HepG2 (cell line): ENCODE data around the gene NEDD4L. TPM values are rescaled to one million over a fixed set of nuclear protein-coding genes. Genes with fewer than 3 reads are reported as not detected.

Experiments used
- ATM ChIP-seq: fragments of 450-650 bp; IDR thresholded peaks from 2 replicates; pipeline ENCODE4 v1.7.1; 2017; ENCODE audit warnings: mild to moderate bottlenecking, borderline replicate concordance
- CBX5 ChIP-seq: sonication (generic); formaldehyde crosslinking; IDR thresholded peaks from 2 replicates; pipeline ENCODE4 v1.4.0; 2020; ENCODE audit warnings: missing genetic modification reagents, borderline replicate concordance
- CCDC6 ChIP-seq: sonication (generic); formaldehyde crosslinking; IDR thresholded peaks from 2 replicates; pipeline ENCODE4 v1.8.1; 2022; ENCODE audit warnings: mild to moderate bottlenecking, missing genetic modification reagents, moderate library complexity
- EEA1 ChIP-seq: sonication (generic); formaldehyde crosslinking; IDR thresholded peaks from 2 replicates; pipeline ENCODE4 v1.5.1; 2020; ENCODE audit warnings: mild to moderate bottlenecking, missing genetic modification reagents, borderline replicate concordance
- ERF ChIP-seq: IDR thresholded peaks from 2 replicates; pipeline ENCODE4 v1.6.1; 2018; ENCODE audit warnings: missing biosample characterization, missing genetic modification reagents
- FOSL2 ChIP-seq: sonication (generic); formaldehyde crosslinking; IDR thresholded peaks from 2 replicates; pipeline ENCODE4 v1.4.0; 2020; ENCODE audit warnings: missing genetic modification reagents
- HMGXB4 ChIP-seq, 2 experiments: sonication (generic) in 1 of 2; formaldehyde crosslinking in 1 of 2; IDR thresholded peaks; 2 replicates each; pipeline versions ENCODE4 v1.4.0 to v1.6.1; 2018 to 2020; ENCODE audit warnings: missing genetic modification reagents in 2 of 2, borderline replicate concordance in 1 of 2, low read depth in 1 of 2, mild to moderate bottlenecking in 1 of 2, missing biosample characterization in 1 of 2
- HNF4A ChIP-seq: sonication (generic); formaldehyde crosslinking; IDR thresholded peaks from 2 replicates; pipeline ENCODE4 v1.4.0; 2020; ENCODE audit warnings: missing genetic modification reagents
- HOXA3 ChIP-seq: sonication (generic); formaldehyde crosslinking; IDR thresholded peaks from 2 replicates; pipeline ENCODE4 v1.5.0; 2020; ENCODE audit warnings: missing genetic modification reagents
- MLXIP ChIP-seq: sonication (generic); formaldehyde crosslinking; IDR thresholded peaks from 2 replicates; pipeline ENCODE4 v1.9.0; 2021; ENCODE audit warnings: missing genetic modification reagents, borderline replicate concordance
- NFKB2 ChIP-seq: sonication (generic); formaldehyde crosslinking; IDR thresholded peaks from 2 replicates; pipeline ENCODE4 v1.4.0; 2020; ENCODE audit warnings: missing genetic modification reagents, borderline replicate concordance
- RARA ChIP-seq: IDR thresholded peaks from 2 replicates; pipeline ENCODE4 v1.6.1; 2016; ENCODE audit warnings: missing genetic modification reagents, missing compliant biosample characterization
- RBM39 ChIP-seq: fragments of 200-400 bp; formaldehyde crosslinking; IDR thresholded peaks from one replicate; pipeline ENCODE4 v1.6.1; 2018; ENCODE audit warnings: antibody characterized with exemption, mild to moderate bottlenecking, low read depth, low read length; ENCODE audit not compliant: poor library complexity, severe bottlenecking
- TEAD3 ChIP-seq: optimal IDR thresholded peaks from 2 replicates; pipeline ENCODE3; 2016; ENCODE audit warnings: borderline replicate concordance
- ZBTB14 ChIP-seq: sonication (generic); formaldehyde crosslinking; IDR thresholded peaks from 2 replicates; pipeline ENCODE4 v1.4.0; 2020; ENCODE audit warnings: missing genetic modification reagents
- ZBTB38 ChIP-seq: sonication (generic); formaldehyde crosslinking; IDR thresholded peaks from 2 replicates; pipeline ENCODE4 v1.5.1; 2020; ENCODE audit warnings: mild to moderate bottlenecking, missing genetic modification reagents
- ZNF143 ChIP-seq: sonication (generic); formaldehyde crosslinking; IDR thresholded peaks from 2 replicates; pipeline ENCODE4 v1.4.0; 2020; ENCODE audit warnings: missing genetic modification reagents
- ZNF230 ChIP-seq: sonication (generic); formaldehyde crosslinking; IDR thresholded peaks from 2 replicates; pipeline ENCODE4 v1.4.0; 2020; ENCODE audit warnings: mild to moderate bottlenecking, missing genetic modification reagents
- ZNF234 ChIP-seq: sonication (generic); formaldehyde crosslinking; conservative IDR thresholded peaks from 2 replicates; pipeline ENCODE4 v1.5.1; 2020; ENCODE audit warnings: mild to moderate bottlenecking, missing genetic modification reagents
- ZNF331 ChIP-seq: sonication (generic); formaldehyde crosslinking; IDR thresholded peaks from 2 replicates; pipeline ENCODE4 v1.4.0; 2020; ENCODE audit warnings: missing genetic modification reagents
- ZNF496 ChIP-seq: sonication (generic); formaldehyde crosslinking; IDR thresholded peaks from 2 replicates; pipeline ENCODE4 v1.8.1; 2023; ENCODE audit warnings: mild to moderate bottlenecking, moderate library complexity, missing genetic modification reagents; ENCODE audit not compliant: insufficient replicate concordance
- ZNF501 ChIP-seq: sonication (generic); formaldehyde crosslinking; IDR thresholded peaks from 2 replicates; pipeline ENCODE4 v1.5.1; 2020; ENCODE audit warnings: mild to moderate bottlenecking, moderate library complexity, missing genetic modification reagents
- ZNF629 ChIP-seq: sonication (generic); formaldehyde crosslinking; conservative IDR thresholded peaks from 2 replicates; pipeline ENCODE4 v1.5.0; 2020; ENCODE audit warnings: missing genetic modification reagents
- ZNF703 ChIP-seq: sonication (generic); formaldehyde crosslinking; IDR thresholded peaks from 2 replicates; pipeline ENCODE4 v1.5.1; 2020; ENCODE audit warnings: missing genetic modification reagents, mild to moderate bottlenecking, moderate library complexity, borderline replicate concordance
- polyA plus RNA-seq, 8 experiments: library from polyadenylated mRNA; depleted of rRNA in 3 of 8; stranded (reverse) in 7 of 8; unstranded in 1 of 8; fragments of >200 nt; fragmentation: Illumina TruSeq in 4 of 8; extraction: Trizol in 4 of 8; gene quantifications; 2 replicates each; pipeline versions ENCODE4 v1.2.1 to v1.2.3, GENCODE V29; 2011 to 2016; ENCODE audit warnings: low read depth in 4 of 8, missing spikeins in 1 of 8, mixed read lengths in 1 of 8; ENCODE audit not compliant: insufficient read depth in 1 of 8
- total RNA-seq, 5 experiments: library from RNA; depleted of rRNA; stranded (reverse); fragments of >200 nt; fragmentation: Illumina TruSeq; extraction: Trizol; gene quantifications; 2 replicates each; pipeline ENCODE4 v1.2.3, GENCODE V29; 2016; ENCODE audit warnings: low read depth in 1 of 5

The NEDD4L gene
- total and polyA plus RNA-seq, 2 of the 13 experiments (the other 11 are each of a cell fraction or from before 2014, with no cell fraction given): 168 to 390 TPM

DNA sequence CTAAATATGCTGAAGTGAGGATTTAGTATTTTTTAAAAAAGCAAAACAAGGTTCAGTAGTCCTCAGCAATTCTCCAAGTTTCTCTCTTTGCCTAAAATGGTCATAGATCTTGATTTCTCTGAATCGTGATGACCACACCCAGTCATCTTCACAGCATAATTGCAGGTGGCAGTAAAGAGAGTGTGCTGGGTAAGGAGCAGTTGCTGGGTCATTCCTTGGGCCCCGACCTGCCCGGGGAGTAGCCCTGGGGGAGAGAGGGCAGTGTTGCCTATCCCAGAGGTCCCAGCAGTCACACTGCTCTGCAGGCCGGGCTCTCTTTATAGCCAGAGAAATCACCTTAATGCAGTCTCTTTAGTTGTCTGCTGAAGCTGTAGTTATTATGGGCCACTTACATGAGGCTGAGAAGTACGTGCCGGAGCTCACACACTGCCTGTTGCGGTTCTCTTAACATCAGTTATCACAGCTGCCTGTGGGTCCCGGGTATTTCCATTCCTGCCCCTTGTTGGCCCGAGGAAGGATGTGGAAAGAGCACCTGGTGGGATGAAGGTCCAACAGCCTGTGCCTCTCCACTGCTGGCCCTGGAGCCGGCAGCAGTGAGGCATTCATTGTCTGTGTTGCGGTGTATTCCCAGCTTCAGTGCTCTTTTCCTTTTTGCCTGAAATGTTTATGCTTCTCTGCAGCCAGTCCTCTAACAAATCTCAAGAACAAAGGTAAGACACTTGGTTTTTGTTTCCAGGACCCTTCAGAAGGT, 354.8 kb downstream of the NEDD4L start (continued):
- TF ChIP-seq ZNF234 (no peak), ZNF331 (peak; percentile 24; the same call in 1 of the 2 replicates), ZNF143 (CRISPR knock-in tag) (no peak), ATM (no peak), ZNF629 (CRISPR knock-in tag) (no peak), RARA (CRISPR knock-in tag) (peak; percentile 52; the same call in 1 of the 2 replicates), TEAD3 (CRISPR knock-in tag) (peak; percentile 82), HNF4A (CRISPR knock-in tag) (peak; percentile 75), FOSL2 (CRISPR knock-in tag) (0 out of 2 replicates have a peak, but pooled peaks have one; percentile 15), ZBTB14 (no peak), MLXIP (CRISPR knock-in tag) (no peak), NFKB2 (CRISPR knock-in tag) (peak; percentile 46; the same call in 1 of the 2 replicates), ZNF703 (CRISPR knock-in tag) (no peak), ZNF496 (CRISPR knock-in tag) (no peak), RBM39 (no peak), ERF (CRISPR knock-in tag) (peak; percentile 61; the same call in 1 of the 2 replicates), HOXA3 (0 out of 2 replicates have a peak, but pooled peaks have one; percentile 47), ZNF230 (CRISPR knock-in tag) (peak; percentile 80; the same call in 1 of the 2 replicates), EEA1 (no peak), CCDC6 (CRISPR knock-in tag) (peak; percentile 58; the same call in 1 of the 2 replicates), ZBTB38 (peak; percentile 99), CBX5 (CRISPR knock-in tag) (0 out of 2 replicates have a peak, but pooled peaks have one; percentile 70), HMGXB4 (CRISPR knock-in tag; IDR thresholded peaks at IDR 0.05; ENCODE audit: borderline replicate concordance in 1 of 2, low read depth in 1 of 2) (peak in 1 of 2 experiments; percentile 53; a peak in 1 of 4 replicates), ZNF501 (CRISPR knock-in tag) (peak; percentile 61; the same call in 1 of the 2 replicates)
